Esophagus muscularis mucosa (tissue), 3 donors: ENCODE data around the gene LHPP.

Source experiments
- POLR2A ChIP-seq: fragments of 450-650 bp; IDR thresholded peaks from one replicate; pipeline ENCODE4 v1.6.1; 2017; ENCODE audit warnings: antibody characterized with exemption, moderate library complexity, mild to moderate bottlenecking, low read depth
- POLR2AphosphoS5 ChIP-seq, 2 donors: sonication (generic); formaldehyde crosslinking; IDR thresholded peaks; one replicate each; pipeline ENCODE4 v1.6.1; 2017; ENCODE audit warnings: antibody characterized with exemption in 2 of 2
- TF ChIP-seq, protein P1 (sequence below), 3 experiments: fragments of 200-600 bp in 2 of 3; fragments of 450-650 bp in 1 of 3; sonication (generic) in 2 of 3; IDR thresholded peaks; one replicate each; pipeline ENCODE4 v1.5.1; 2017 to 2019; ENCODE audit warnings: antibody characterized with exemption in 3 of 3, mild to moderate bottlenecking in 2 of 3, moderate library complexity in 1 of 3

DNA sequence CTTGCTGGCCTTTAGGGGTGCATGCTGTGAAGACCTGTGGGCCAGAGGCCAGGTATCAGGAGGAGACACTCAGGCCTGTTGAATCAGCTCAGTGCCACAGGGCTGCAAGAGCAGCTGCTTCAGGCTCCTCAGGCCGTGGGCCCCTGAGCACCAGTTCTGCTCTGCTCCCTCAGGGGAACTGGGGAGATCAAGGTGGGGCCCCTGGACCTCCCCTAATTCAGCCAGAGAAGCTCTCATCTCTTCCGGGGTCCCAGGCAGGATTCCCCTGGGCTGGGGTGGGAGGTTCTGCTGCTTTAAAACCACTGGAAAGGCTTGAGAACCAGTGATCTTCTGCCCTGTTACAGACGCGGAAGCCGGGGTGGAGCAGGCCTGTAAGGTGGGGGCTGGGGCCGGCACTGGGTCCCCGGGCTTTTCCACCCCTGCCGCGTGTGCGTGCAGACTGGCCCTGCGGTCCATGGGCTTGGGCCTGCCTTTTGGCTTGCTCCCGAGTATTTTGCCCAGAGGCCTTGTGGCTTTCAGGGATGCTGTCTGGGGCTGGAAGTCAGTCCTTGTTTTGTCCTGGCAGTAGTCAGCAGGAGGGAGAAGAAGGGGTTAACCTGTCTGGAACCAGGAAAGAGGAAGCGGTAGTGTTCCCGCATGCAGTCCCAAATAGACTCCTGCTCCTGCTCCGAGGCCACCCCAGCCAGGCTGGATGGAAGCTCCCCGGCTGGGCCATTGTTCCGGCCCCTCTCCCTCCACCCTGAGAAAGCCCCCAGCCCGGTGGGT, 74.3 kb downstream of the LHPP start:
- TF ChIP-seq, protein P1, sequence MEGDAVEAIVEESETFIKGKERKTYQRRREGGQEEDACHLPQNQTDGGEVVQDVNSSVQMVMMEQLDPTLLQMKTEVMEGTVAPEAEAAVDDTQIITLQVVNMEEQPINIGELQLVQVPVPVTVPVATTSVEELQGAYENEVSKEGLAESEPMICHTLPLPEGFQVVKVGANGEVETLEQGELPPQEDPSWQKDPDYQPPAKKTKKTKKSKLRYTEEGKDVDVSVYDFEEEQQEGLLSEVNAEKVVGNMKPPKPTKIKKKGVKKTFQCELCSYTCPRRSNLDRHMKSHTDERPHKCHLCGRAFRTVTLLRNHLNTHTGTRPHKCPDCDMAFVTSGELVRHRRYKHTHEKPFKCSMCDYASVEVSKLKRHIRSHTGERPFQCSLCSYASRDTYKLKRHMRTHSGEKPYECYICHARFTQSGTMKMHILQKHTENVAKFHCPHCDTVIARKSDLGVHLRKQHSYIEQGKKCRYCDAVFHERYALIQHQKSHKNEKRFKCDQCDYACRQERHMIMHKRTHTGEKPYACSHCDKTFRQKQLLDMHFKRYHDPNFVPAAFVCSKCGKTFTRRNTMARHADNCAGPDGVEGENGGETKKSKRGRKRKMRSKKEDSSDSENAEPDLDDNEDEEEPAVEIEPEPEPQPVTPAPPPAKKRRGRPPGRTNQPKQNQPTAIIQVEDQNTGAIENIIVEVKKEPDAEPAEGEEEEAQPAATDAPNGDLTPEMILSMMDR (IDR thresholded peaks at IDR 0.05): no peak
- no peak for TF ChIP-seq POLR2AphosphoS5 (IDR thresholded peaks at IDR 0.05)
- TF ChIP-seq POLR2A: no peak
